H9 (cell line): Measurements from ENCODE around the gene MAP3K1. TPM values are rescaled to one million over a fixed set of nuclear protein-coding genes. Genes with fewer than 3 reads are reported as not detected.

Experiments
- DNase-seq: peaks from one replicate; pipeline ENCODE4 v3.0.0-alpha.2; 2017
- H2AFZ ChIP-seq: one replicate; pipeline ENCODE4 v1.6.1; 2013; ENCODE audit warnings: mild to moderate bottlenecking, low read length, control low read depth, moderate library complexity
- H2AK5ac ChIP-seq: 2 replicates; pipeline ENCODE4 v1.6.1; 2013; ENCODE audit warnings: low read length, control low read depth, mixed read lengths; ENCODE audit not compliant: insufficient read length
- H2BK120ac ChIP-seq: one replicate; pipeline ENCODE4 v1.6.1; 2013; ENCODE audit warnings: low read depth, mild to moderate bottlenecking, low read length, control low read depth, inconsistent platforms; ENCODE audit not compliant: poor library complexity, severe bottlenecking
- H2BK12ac ChIP-seq: 2 replicates; pipeline ENCODE4 v1.6.1; 2013; ENCODE audit warnings: low read length, control low read depth, mixed read lengths, low read depth; ENCODE audit not compliant: insufficient read length
- H2BK15ac ChIP-seq: 2 replicates; pipeline ENCODE4 v1.6.1; 2013; ENCODE audit warnings: low read depth, low read length, control low read depth
- H2BK20ac ChIP-seq: one replicate; pipeline ENCODE4 v1.6.1; 2013; ENCODE audit warnings: low read depth, mild to moderate bottlenecking, low read length, control low read depth, inconsistent platforms; ENCODE audit not compliant: poor library complexity, severe bottlenecking
- H2BK5ac ChIP-seq: 2 replicates; pipeline ENCODE4 v1.6.1; 2013; ENCODE audit warnings: low read length, control low read depth, mixed read lengths; ENCODE audit not compliant: insufficient read length
- H3K14ac ChIP-seq: 2 replicates; pipeline ENCODE4 v1.6.1; 2013; ENCODE audit warnings: low read length, control low read depth; ENCODE audit not compliant: insufficient read depth
- H3K18ac ChIP-seq: 2 replicates; pipeline ENCODE4 v1.6.1; 2013; ENCODE audit warnings: low read depth, mild to moderate bottlenecking, mixed read lengths, low read length, control low read depth; ENCODE audit not compliant: insufficient read length
- H3K23ac ChIP-seq: 2 replicates; pipeline ENCODE4 v1.6.1; 2013; ENCODE audit warnings: low read length, control low read depth, mixed read lengths, low read depth; ENCODE audit not compliant: insufficient read length
- H3K23me2 ChIP-seq: 2 replicates; pipeline ENCODE4 v1.6.1; 2013; ENCODE audit warnings: low read depth, mild to moderate bottlenecking, mixed read lengths, low read length, control low read depth; ENCODE audit not compliant: insufficient read length, poor library complexity, severe bottlenecking
- H3K27ac ChIP-seq: 2 replicates; pipeline ENCODE4 v1.5.1; 2013; ENCODE audit warnings: low read length, control low read depth, mixed read lengths, low read depth; ENCODE audit not compliant: insufficient read length
- H3K27me3 ChIP-seq: 2 replicates; pipeline ENCODE4 v1.6.1; 2013; ENCODE audit warnings: low read length, control low read depth, inconsistent platforms; ENCODE audit not compliant: insufficient read depth
- H3K4ac ChIP-seq: 2 replicates; pipeline ENCODE4 v1.6.1; 2013; ENCODE audit warnings: low read depth, mild to moderate bottlenecking, control low read depth, inconsistent platforms, low read length, moderate library complexity
- H3K4me1 ChIP-seq: 2 replicates; pipeline ENCODE4 v1.6.1; 2013; ENCODE audit warnings: low read length, control low read depth, inconsistent platforms; ENCODE audit not compliant: insufficient read depth
- H3K4me2 ChIP-seq: 2 replicates; pipeline ENCODE4 v1.6.1; 2013; ENCODE audit warnings: low read length, control low read depth, mixed read lengths; ENCODE audit not compliant: insufficient read length, insufficient read depth
- H3K56ac ChIP-seq: 2 replicates; pipeline ENCODE4 v1.6.1; 2013; ENCODE audit warnings: low read depth, mild to moderate bottlenecking, mixed read lengths, low read length, control low read depth; ENCODE audit not compliant: insufficient read length
- H3K79me1 ChIP-seq: 2 replicates; pipeline ENCODE4 v1.6.1; 2013; ENCODE audit warnings: low read depth, mild to moderate bottlenecking, moderate library complexity, low read length, control low read depth, inconsistent platforms; ENCODE audit not compliant: insufficient read depth, poor library complexity, severe bottlenecking
- H3K79me2 ChIP-seq: 2 replicates; pipeline ENCODE4 v1.6.1; 2013; ENCODE audit warnings: low read length, control low read depth, inconsistent platforms; ENCODE audit not compliant: insufficient read depth
- H3K9ac ChIP-seq: 2 replicates; pipeline ENCODE4 v1.6.1; 2013; ENCODE audit warnings: low read length, control low read depth, mixed read lengths; ENCODE audit not compliant: insufficient read length; ENCODE audit errors: extremely low read depth
- H3K9me3 ChIP-seq: one replicate; pipeline ENCODE4 v1.6.1; 2013; ENCODE audit warnings: low read depth, low read length, inconsistent platforms; ENCODE audit not compliant: control insufficient read depth
- H3T11ph ChIP-seq: one replicate; pipeline ENCODE4 v1.6.1; 2013; ENCODE audit warnings: mild to moderate bottlenecking, low read length, control low read depth, inconsistent platforms
- H4K20me1 ChIP-seq: one replicate; pipeline ENCODE4 v1.6.1; 2013; ENCODE audit not compliant: control insufficient read depth, insufficient read length, insufficient read depth
- H4K5ac ChIP-seq: 2 replicates; pipeline ENCODE4 v1.6.1; 2013; ENCODE audit warnings: low read depth, mild to moderate bottlenecking, mixed read lengths, low read length, control low read depth; ENCODE audit not compliant: insufficient read length
- H4K8ac ChIP-seq: replicated peaks from 2 replicates; pipeline ENCODE4 v1.6.1; 2013; ENCODE audit warnings: low read length, control low read depth, mixed read lengths, low read depth; ENCODE audit not compliant: insufficient read length
- H4K91ac ChIP-seq: 2 replicates; pipeline ENCODE4 v1.6.1; 2013; ENCODE audit warnings: low read depth, mild to moderate bottlenecking, moderate library complexity, mixed read lengths, low read length, control low read depth; ENCODE audit not compliant: insufficient read length
- H3K27ac Mint-ChIP-seq, 3 experiments: 2 replicates in 2 of 3; 3 replicates in 1 of 3; pipeline ENCODE4 v1.8.0; 2020 to 2021; ENCODE audit warnings: mixed read lengths in 3 of 3, mild to moderate bottlenecking in 1 of 3, moderate library complexity in 1 of 3
- H3K27me3 Mint-ChIP-seq: 2 replicates; pipeline ENCODE4 v1.8.0; 2021; ENCODE audit warnings: low read depth, mild to moderate bottlenecking, moderate library complexity, mixed read lengths
- H3K36me3 Mint-ChIP-seq, 3 experiments: 2 replicates in 2 of 3; 3 replicates in 1 of 3; pipeline ENCODE4 v1.8.0; 2020 to 2021; ENCODE audit warnings: low read depth in 3 of 3, mixed read lengths in 3 of 3; ENCODE audit not compliant: insufficient read depth in 1 of 3
- H3K4me1 Mint-ChIP-seq, 2 experiments: 2 replicates each; pipeline ENCODE4 v1.8.0; 2020; ENCODE audit warnings: mixed read lengths in 2 of 2
- H3K4me3 Mint-ChIP-seq, 2 experiments: 2 replicates in 1 of 2; 3 replicates in 1 of 2; pipeline ENCODE4 v1.8.0; 2020 to 2021; ENCODE audit warnings: mild to moderate bottlenecking in 2 of 2, mixed read lengths in 2 of 2, moderate library complexity in 1 of 2
- H3K9me3 Mint-ChIP-seq, 2 experiments: 2 replicates in 1 of 2; 3 replicates in 1 of 2; pipeline ENCODE4 v1.8.0; 2020; ENCODE audit warnings: mild to moderate bottlenecking in 2 of 2, mixed read lengths in 2 of 2, moderate library complexity in 1 of 2
- CTCF ChIP-seq: fragments of 200-600 bp; sonication (generic); conservative IDR thresholded peaks from 3 replicates; pipeline ENCODE4 v1.8.0; 2021; ENCODE audit warnings: antibody characterized with exemption, mild to moderate bottlenecking
- WGBS: extraction: QIAGEN DNeasy Blood & Tissue Kit; methylation state at CpG from one replicate; pipeline ENCODE4 v1.1.7; 2013; ENCODE audit warnings: missing lambda C conversion rate, low lambda C conversion rate, mixed read lengths; ENCODE audit not compliant: insufficient read length; ENCODE audit errors: extremely low coverage; 5-methylcytosine and 5-hydroxymethylcytosine counted together
- total RNA-seq: library from RNA; stranded (reverse); gene quantifications from 2 replicates; pipeline ENCODE4 v1.2.1, GENCODE V29; 2021

MAP3K1 gene
- total RNA-seq, 1 experiment from 2014 or later: 11.1 TPM

- no peaks in the 10 kb centered on the region for H3K79me1 ChIP-seq
- Mint-ChIP-seq H3K27me3 (no peaks in the 10 kb centered on the region), H3K4me3 (peak within 1 kb of the TSS; percentile 79 to 86), H3K4me1 (peaks cover 18 to 23% of the 10 kb centered on the region in 2 experiments), H3K36me3 (peaks cover 3 to 10% (median 4%) of the 10 kb centered on the region in 3 experiments), H3K9me3 (peaks cover 0 to 1% of the 10 kb centered on the region in 2 experiments; a peak in 1 of 5 replicates), H3K27ac (peak within 1 kb of the TSS; percentile 98 to 99 (median 99))
- no peaks in the 10 kb centered on the region; the same call in 1 of the 2 replicates for H3K4me1 ChIP-seq
- no peak within 1 kb of the TSS for H4K91ac ChIP-seq
- WGBS: no CpG with 5 or more reads among the region's 84 CpGs
- peak within 1 kb of the TSS; percentile 50 for H3K56ac ChIP-seq
- no peaks in the 10 kb centered on the region for H3K79me2 ChIP-seq
- H3K27ac ChIP-seq: peak within 1 kb of the TSS; percentile 76
- DNase-seq: peak; percentile 99
- H2BK120ac ChIP-seq: peak within 1 kb of the TSS; percentile 40
- no peaks in the 10 kb centered on the region for H3K9me3 ChIP-seq
- no peak within 1 kb of the TSS for H2BK12ac ChIP-seq
- no peak within 1 kb of the TSS for H2BK20ac ChIP-seq
- H3K4me2 ChIP-seq: peak within 1 kb of the TSS; percentile 79
- H3K23ac ChIP-seq: no peak within 1 kb of the TSS
- TF ChIP-seq CTCF: no peak
- peak within 1 kb of the TSS; percentile 98 for H3K18ac ChIP-seq
- no peaks in the 10 kb centered on the region for H3K27me3 ChIP-seq
- H3T11ph ChIP-seq: peak within 1 kb of the TSS; percentile 12
- H3K23me2 ChIP-seq: peaks cover 8% of the 10 kb centered on the region
- peak within 1 kb of the TSS; percentile 47; the same call in 1 of the 2 replicates for H3K4ac ChIP-seq
- H2BK15ac ChIP-seq: no peak within 1 kb of the TSS; the same call in 1 of the 2 replicates
- H4K5ac ChIP-seq: peak within 1 kb of the TSS; percentile 91
- peak within 1 kb of the TSS; percentile 1 for H2AFZ ChIP-seq
- H3K14ac ChIP-seq: peak within 1 kb of the TSS; percentile 99
- no peak within 1 kb of the TSS for H4K8ac ChIP-seq
- no peaks in the 10 kb centered on the region for H4K20me1 ChIP-seq
- peak within 1 kb of the TSS; percentile 96 for H3K9ac ChIP-seq
- H2AK5ac ChIP-seq: no peak within 1 kb of the TSS
- peak within 1 kb of the TSS; percentile 47 for H2BK5ac ChIP-seq
Measured at GRCh38 chr5:56909294-56910209, 94.2 kb downstream of the MAP3K1 start, which contains the start of gene SETD9. Gene SETD9, plus strand, starts transcription at chr5:56909596. Its CDS starts 50 bp downstream, at chr5:56909646.
